K562 (cell line): Measurements from ENCODE around the gene ITGAD. TPM values are rescaled to one million over a fixed set of nuclear protein-coding genes. Genes with fewer than 3 reads are reported as not detected.

ENCODE experiments used
- EHMT2 ChIP-seq: fragments of 450-650 bp; IDR thresholded peaks from 2 replicates; pipeline ENCODE4 v1.6.1; 2018; ENCODE audit warnings: antibody characterized with exemption
- JUN ChIP-seq, 2 experiments: sonication (generic) in 1 of 2; formaldehyde crosslinking in 1 of 2; IDR thresholded peaks; 2 replicates each; pipeline versions ENCODE4 v1.6.1 to v1.8.0; 2012 to 2022; ENCODE audit warnings: borderline replicate concordance in 2 of 2, mild to moderate bottlenecking in 2 of 2, improper control_type of control experiment in 1 of 2, low read depth in 1 of 2, low read length in 1 of 2, missing genetic modification reagents in 1 of 2
- NR2C1 ChIP-seq, 2 experiments: fragments of 450-650 bp; IDR thresholded peaks; 2 replicates each; pipeline ENCODE4 v1.6.1; 2017; ENCODE audit warnings: mild to moderate bottlenecking in 2 of 2, antibody characterized with exemption in 1 of 2, inconsistent platforms in 1 of 2, missing compliant biosample characterization in 1 of 2, missing genetic modification characterization in 1 of 2
- NR4A1 ChIP-seq, 2 experiments: fragments of 250-450 bp in 1 of 2; fragments of 450-650 bp in 1 of 2; sonication (Bioruptor Pico) in 1 of 2; IDR thresholded peaks; 2 replicates each; pipeline versions ENCODE4 v1.4.0 to v1.6.1; 2016 to 2020; ENCODE audit warnings: mild to moderate bottlenecking in 2 of 2, missing compliant biosample characterization in 1 of 2, missing genetic modification characterization in 1 of 2, moderate library complexity in 1 of 2
- POLR2B ChIP-seq: fragments of 450-650 bp; IDR thresholded peaks from 2 replicates; pipeline ENCODE4 v1.6.1; 2018; ENCODE audit warnings: low read depth; ENCODE audit not compliant: partially characterized antibody
- SP1 ChIP-seq: sonication (generic); formaldehyde crosslinking; IDR thresholded peaks from 2 replicates; pipeline ENCODE4 v1.8.1; 2022; ENCODE audit warnings: mild to moderate bottlenecking, missing genetic modification reagents
- ZNF212 ChIP-seq: fragments of 450-650 bp; formaldehyde crosslinking; IDR thresholded peaks from 2 replicates; pipeline ENCODE4 v1.4.0; 2020; ENCODE audit warnings: mild to moderate bottlenecking
- ZNF263 ChIP-seq: sonication (generic); formaldehyde crosslinking; IDR thresholded peaks from 2 replicates; pipeline ENCODE4 v1.8.0; 2022; ENCODE audit warnings: mild to moderate bottlenecking, missing genetic modification reagents, borderline replicate concordance
- ZNF407 ChIP-seq: fragments of 450-650 bp; IDR thresholded peaks from 2 replicates; pipeline ENCODE4 v1.6.1; 2016; ENCODE audit warnings: low read depth
- ZNF639 ChIP-seq, 2 experiments: fragments of 200-800 bp in 1 of 2; sonication (Bioruptor generic) in 1 of 2; sonication (generic) in 1 of 2; formaldehyde crosslinking in 1 of 2; IDR thresholded peaks in 1 of 2; conservative IDR thresholded peaks in 1 of 2; 2 replicates each; pipeline versions ENCODE4 v1.5.0 to v1.6.1; 2016 to 2020; ENCODE audit warnings: missing compliant biosample characterization in 1 of 2, missing genetic modification characterization in 1 of 2, missing genetic modification reagents in 1 of 2
- ZNF699 ChIP-seq: fragments of 250-450 bp; sonication (Bioruptor Pico); IDR thresholded peaks from 2 replicates; pipeline ENCODE4 v1.8.0; 2021; ENCODE audit warnings: mild to moderate bottlenecking, moderate library complexity; ENCODE audit not compliant: insufficient replicate concordance
- polyA plus RNA-seq, 8 experiments: library from polyadenylated mRNA; depleted of rRNA in 4 of 8; stranded (reverse) in 5 of 8; unstranded in 3 of 8; fragments of >200 nt; fragmentation: Nextera tagmentation in 2 of 8; fragmentation: Illumina TruSeq in 1 of 8; extraction: Ambion mirVana in 2 of 8; extraction: Trizol in 1 of 8; gene quantifications; 2 replicates each; pipeline versions ENCODE4 v1.2.1 to v1.2.3, GENCODE V29; 2011 to 2014; ENCODE audit warnings: inconsistent platforms in 1 of 8, missing spikeins in 1 of 8
- total RNA-seq, 7 experiments: library from RNA; depleted of rRNA in 6 of 7; stranded (reverse); fragments of >200 nt in 6 of 7; fragmentation: Illumina TruSeq in 2 of 7; extraction: Trizol in 2 of 7; gene quantifications; 2 replicates each; pipeline versions ENCODE4 v1.2.1 to v1.2.3, GENCODE V29; 2011 to 2021; ENCODE audit warnings: low replicate concordance in 1 of 7

Gene ITGAD
- total and polyA plus RNA-seq, 9 of the 15 experiments (the other 6 are each of a cell fraction or from before 2014, with no cell fraction given): not detected

GRCh38 chr16:31459687-31460581 is 66.8 kb downstream of the ITGAD start (continued):
- TF ChIP-seq NR4A1 (CRISPR knock-in tag; IDR thresholded peaks at IDR 0.05) (no peak), NR4A1 (tag; IDR thresholded peaks at IDR 0.05) (no peak), ZNF699 (CRISPR knock-in tag) (no peak), POLR2B (peak; percentile 15), NR2C1 (IDR thresholded peaks at IDR 0.05) (no peak), NR2C1 (tag; IDR thresholded peaks at IDR 0.05) (no peak), SP1 (peak; percentile 73), EHMT2 (no peak), JUN (IDR thresholded peaks at IDR 0.05; ENCODE audit: borderline replicate concordance, low read depth, low read length) (peak; percentile 48; the same call in 1 of the 2 replicates), JUN (CRISPR knock-in tag; IDR thresholded peaks at IDR 0.05; ENCODE audit: borderline replicate concordance) (no peak), ZNF639 (CRISPR knock-in tag; conservative IDR thresholded peaks at IDR 0.05 in 1 of 2, IDR thresholded peaks at IDR 0.05 in 1 of 2) (peak in 1 of 2 experiments; percentile 60; a peak in 1 of 4 replicates), ZNF407 (no peak), ZNF212 (CRISPR knock-in tag) (no peak), ZNF263 (CRISPR knock-in tag) (no peak)
